HEK293 (cell line): Measurements from ENCODE around the gene CRYBB3.

ENCODE experiments used
- CTCF ChIA-PET: fragments of 350-600 bp; formaldehyde crosslinking; extraction: SDS; loops from one replicate; lab custom pipeline; 2021; ENCODE audit warnings: antibody characterized with exemption; lab: Yijun Ruan, JAX
- POLR2A ChIA-PET: fragments of 300-600 bp; formaldehyde crosslinking; extraction: SDS; loops from one replicate; lab custom pipeline; 2020; ENCODE audit warnings: antibody characterized with exemption, inconsistent platforms; lab: Yijun Ruan, JAX
- H3K27ac ChIP-seq: fragments of 200-500 bp; sonication (Bioruptor generic); 2 replicates; pipeline ENCODE4 v1.5.1; 2014; ENCODE audit warnings: low read depth, low read length, control low read depth, inconsistent platforms; ENCODE audit errors: extremely low read depth
- H3K36me3 ChIP-seq, 2 experiments: fragments of 200-500 bp in 1 of 2; sonication (Bioruptor generic) in 1 of 2; 1 replicate in 1 of 2; 2 replicates in 1 of 2; pipeline ENCODE4 v1.5.1; 2014 to 2017; ENCODE audit warnings: inconsistent platforms in 2 of 2, low read length in 2 of 2; ENCODE audit not compliant: control insufficient read depth in 2 of 2, insufficient read depth in 1 of 2
- H3K4me1 ChIP-seq: fragments of 200-500 bp; sonication (Bioruptor generic); 2 replicates; pipeline ENCODE4 v1.5.1; 2014; ENCODE audit warnings: mild to moderate bottlenecking, low read length, inconsistent platforms; ENCODE audit not compliant: control insufficient read depth, insufficient read depth
- H3K4me3 ChIP-seq: 2 replicates; pipeline ENCODE4 v1.5.1; 2011; ENCODE audit warnings: low read depth, mild to moderate bottlenecking, control low read depth, low read length, moderate library complexity
- H3K9me3 ChIP-seq: fragments of 200-500 bp; sonication (Bioruptor generic); 2 replicates; pipeline ENCODE4 v1.5.1; 2014; ENCODE audit warnings: low read depth, low read length, inconsistent platforms; ENCODE audit not compliant: control insufficient read depth, insufficient read depth
- CTCF ChIP-seq: fragments of 450-650 bp; formaldehyde crosslinking; IDR thresholded peaks from 2 replicates; pipeline ENCODE4 v1.5.1; 2016; ENCODE audit warnings: missing biosample characterization, missing genetic modification characterization
- HOXA7 ChIP-seq: sonication (generic); formaldehyde crosslinking; IDR thresholded peaks from 2 replicates; pipeline ENCODE4 v1.8.1; 2022; ENCODE audit warnings: missing genetic modification reagents, borderline replicate concordance
- SCRT2 ChIP-seq: fragments of 450-650 bp; formaldehyde crosslinking; IDR thresholded peaks from 2 replicates; pipeline ENCODE4 v1.5.1; 2016; ENCODE audit warnings: missing biosample characterization, missing genetic modification characterization
- ZBTB48 ChIP-seq: fragments of 450-650 bp; formaldehyde crosslinking; IDR thresholded peaks from 2 replicates; pipeline ENCODE4 v1.5.1; 2016; ENCODE audit warnings: missing biosample characterization, missing genetic modification characterization
- ZBTB7A ChIP-seq: fragments of 450-650 bp; formaldehyde crosslinking; IDR thresholded peaks from 2 replicates; pipeline ENCODE4 v1.5.1; 2016; ENCODE audit warnings: low read depth, missing biosample characterization, missing genetic modification characterization
- ZEB2 ChIP-seq: fragments of 450-650 bp; formaldehyde crosslinking; IDR thresholded peaks from 2 replicates; pipeline ENCODE4 v1.5.1; 2016; ENCODE audit warnings: missing biosample characterization, missing genetic modification characterization
- ZFHX2 ChIP-seq: fragments of 450-650 bp; formaldehyde crosslinking; conservative IDR thresholded peaks from 2 replicates; pipeline ENCODE4 v1.5.1; 2016; ENCODE audit warnings: missing biosample characterization, missing genetic modification characterization
- ZNF114 ChIP-seq: fragments of 450-650 bp; formaldehyde crosslinking; IDR thresholded peaks from 2 replicates; pipeline ENCODE4 v1.5.0; 2017; ENCODE audit warnings: missing biosample characterization, missing genetic modification characterization
- ZNF274 ChIP-seq, 2 experiments: fragments of 200-500 bp in 1 of 2; fragments of 450-650 bp in 1 of 2; sonication (Bioruptor generic) in 1 of 2; formaldehyde crosslinking in 1 of 2; IDR thresholded peaks; 2 replicates each; pipeline versions ENCODE4 v1.5.1 to v1.6.1; 2014 to 2016; ENCODE audit warnings: borderline replicate concordance in 1 of 2, inconsistent platforms in 1 of 2, low read length in 1 of 2, missing biosample characterization in 1 of 2, missing genetic modification characterization in 1 of 2
- ZNF350 ChIP-seq: fragments of 450-650 bp; formaldehyde crosslinking; IDR thresholded peaks from 2 replicates; pipeline ENCODE4 v1.5.0; 2017; ENCODE audit warnings: missing biosample characterization, mild to moderate bottlenecking, missing genetic modification characterization
- ZNF585B ChIP-seq: fragments of 450-650 bp; formaldehyde crosslinking; IDR thresholded peaks from 2 replicates; pipeline ENCODE4 v1.5.1; 2016; ENCODE audit warnings: missing biosample characterization, missing genetic modification characterization
- ZNF624 ChIP-seq: fragments of 450-650 bp; formaldehyde crosslinking; IDR thresholded peaks from 2 replicates; pipeline ENCODE4 v1.5.1; 2017; ENCODE audit warnings: missing biosample characterization, missing genetic modification characterization
- ZNF654 ChIP-seq: fragments of 450-650 bp; formaldehyde crosslinking; IDR thresholded peaks from 2 replicates; pipeline ENCODE4 v1.5.1; 2016; ENCODE audit warnings: low read depth, missing biosample characterization, missing genetic modification characterization
- ZNF658 ChIP-seq: fragments of 450-650 bp; formaldehyde crosslinking; IDR thresholded peaks from 2 replicates; pipeline ENCODE4; 2016; ENCODE audit warnings: missing biosample characterization, missing genetic modification characterization
- ZNF660 ChIP-seq: fragments of 450-650 bp; IDR thresholded peaks from 2 replicates; pipeline ENCODE4 v1.5.1; 2018; ENCODE audit warnings: missing biosample characterization, mild to moderate bottlenecking, missing genetic modification characterization
- ZNF677 ChIP-seq: fragments of 450-650 bp; IDR thresholded peaks from 2 replicates; pipeline ENCODE4 v1.5.0; 2018; ENCODE audit warnings: missing biosample characterization, mild to moderate bottlenecking, missing genetic modification characterization, moderate library complexity
- ZNF768 ChIP-seq: fragments of 450-650 bp; formaldehyde crosslinking; IDR thresholded peaks from 2 replicates; pipeline ENCODE4 v1.5.1; 2018; ENCODE audit warnings: missing biosample characterization, mild to moderate bottlenecking, missing genetic modification characterization
- TF ChIP-seq, protein P1 (sequence below): fragments of 450-650 bp; formaldehyde crosslinking; IDR thresholded peaks from 2 replicates; pipeline ENCODE4 v1.5.1; 2016; ENCODE audit warnings: missing biosample characterization, missing genetic modification characterization
- TF ChIP-seq, protein P2 (sequence below): fragments of 450-650 bp; formaldehyde crosslinking; IDR thresholded peaks from 2 replicates; pipeline ENCODE4 v1.5.1; 2016; ENCODE audit warnings: missing biosample characterization, missing genetic modification characterization, borderline replicate concordance

The CRYBB3 gene

DNA sequence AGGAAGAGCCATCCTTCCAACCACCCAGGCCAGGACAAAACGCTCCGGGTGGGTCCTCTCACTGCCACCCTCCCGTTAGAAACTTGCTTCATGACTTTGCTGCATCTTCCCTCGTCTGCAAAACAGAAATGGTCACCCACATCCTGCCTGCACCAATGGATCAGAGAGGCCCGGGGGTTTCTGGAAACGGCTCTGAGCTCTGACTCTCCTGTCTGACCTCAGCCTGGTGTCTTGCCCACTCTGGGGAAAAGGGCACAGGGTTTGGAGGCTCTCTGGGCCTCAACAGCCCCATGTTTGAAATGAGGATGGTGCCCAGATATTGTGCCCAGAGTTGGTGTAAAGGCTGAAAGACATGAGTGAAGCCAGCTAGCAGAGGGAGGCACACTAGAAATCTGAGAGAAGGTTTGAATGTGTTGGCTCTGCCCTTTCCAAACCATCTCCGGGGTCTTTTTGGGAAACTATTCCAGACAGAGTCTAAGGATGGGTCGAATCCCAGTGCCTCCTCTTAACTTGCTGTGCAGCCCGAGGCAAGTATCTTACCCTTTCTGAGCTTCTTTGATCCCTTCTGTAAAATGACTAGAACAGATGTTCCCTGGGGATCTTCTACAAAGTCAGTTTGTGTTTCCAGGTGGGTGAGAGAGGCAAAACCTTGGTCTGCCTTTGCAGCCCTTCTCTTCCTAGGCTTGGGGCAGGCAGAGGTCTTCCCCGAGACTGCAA is 2.1 kb downstream of the CRYBB3 start:
- Histone ChIP-seq H3K9me3 (no peaks in the 10 kb centered on the region), H3K4me3 (no peak overlapping the region), H3K27ac (no peak overlapping the region), H3K36me3 (no peaks in the 10 kb centered on the region), H3K4me1 (no peaks in the 10 kb centered on the region)
- ChIA-PET POLR2A (no interaction called here), CTCF (interaction anchor here (0.5 to 4.1 kb wide), 46 partner anchors 8 to 1137 kb away, joined by 3 to 36 read pairs (median 4); partner anchors contain the start of gene CRYBB2)
- TF ChIP-seq ZNF768 (tag by site-specific recombination): peak; percentile 81; the same call in 1 of the 2 replicates
- TF ChIP-seq ZNF677 (tag by site-specific recombination): no peak
- TF ChIP-seq ZNF585B (tag by site-specific recombination): no peak
- TF ChIP-seq SCRT2 (tag by site-specific recombination): peak; percentile 75; the same call in 1 of the 2 replicates
- TF ChIP-seq, protein P1, sequence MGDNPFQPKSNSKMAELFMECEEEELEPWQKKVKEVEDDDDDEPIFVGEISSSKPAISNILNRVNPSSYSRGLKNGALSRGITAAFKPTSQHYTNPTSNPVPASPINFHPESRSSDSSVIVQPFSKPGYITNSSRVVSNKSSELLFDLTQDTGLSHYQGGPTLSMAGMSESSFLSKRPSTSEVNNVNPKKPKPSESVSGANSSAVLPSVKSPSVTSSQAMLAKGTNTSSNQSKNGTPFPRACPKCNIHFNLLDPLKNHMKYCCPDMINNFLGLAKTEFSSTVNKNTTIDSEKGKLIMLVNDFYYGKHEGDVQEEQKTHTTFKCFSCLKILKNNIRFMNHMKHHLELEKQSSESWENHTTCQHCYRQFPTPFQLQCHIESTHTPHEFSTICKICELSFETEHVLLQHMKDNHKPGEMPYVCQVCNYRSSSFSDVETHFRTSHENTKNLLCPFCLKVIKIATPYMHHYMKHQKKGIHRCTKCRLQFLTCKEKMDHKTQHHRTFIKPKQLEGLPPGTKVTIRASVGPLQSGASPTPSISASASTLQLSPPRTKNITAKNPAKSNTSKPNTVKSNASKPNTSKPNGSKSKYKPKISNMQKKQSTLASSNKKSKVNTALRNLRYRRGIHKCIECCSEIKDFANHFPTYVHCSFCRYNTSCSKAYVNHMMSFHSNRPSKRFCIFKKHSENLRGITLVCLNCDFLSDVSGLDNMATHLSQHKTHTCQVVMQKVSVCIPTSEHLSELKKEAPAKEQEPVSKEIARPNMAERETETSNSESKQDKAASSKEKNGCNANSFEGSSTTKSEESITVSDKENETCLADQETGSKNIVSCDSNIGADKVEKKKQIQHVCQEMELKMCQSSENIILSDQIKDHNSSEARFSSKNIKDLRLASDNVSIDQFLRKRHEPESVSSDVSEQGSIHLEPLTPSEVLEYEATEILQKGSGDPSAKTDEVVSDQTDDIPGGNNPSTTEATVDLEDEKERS (tag by site-specific recombination): no peak
- TF ChIP-seq ZBTB7A (tag by site-specific recombination): no peak
- no peak for TF ChIP-seq ZNF114 (tag by site-specific recombination)
- no peak for TF ChIP-seq ZEB2
- TF ChIP-seq ZNF658 (tag by site-specific recombination): no peak
- no peak for TF ChIP-seq ZNF274 (IDR thresholded peaks at IDR 0.05; ENCODE audit: low read length)
- no peak for TF ChIP-seq ZNF274 (tag by site-specific recombination; IDR thresholded peaks at IDR 0.05; ENCODE audit: borderline replicate concordance)
- TF ChIP-seq ZNF350 (tag by site-specific recombination): no peak
- no peak for TF ChIP-seq ZFHX2 (tag by site-specific recombination)
- TF ChIP-seq HOXA7 (CRISPR knock-in tag): no peak

DNA sequence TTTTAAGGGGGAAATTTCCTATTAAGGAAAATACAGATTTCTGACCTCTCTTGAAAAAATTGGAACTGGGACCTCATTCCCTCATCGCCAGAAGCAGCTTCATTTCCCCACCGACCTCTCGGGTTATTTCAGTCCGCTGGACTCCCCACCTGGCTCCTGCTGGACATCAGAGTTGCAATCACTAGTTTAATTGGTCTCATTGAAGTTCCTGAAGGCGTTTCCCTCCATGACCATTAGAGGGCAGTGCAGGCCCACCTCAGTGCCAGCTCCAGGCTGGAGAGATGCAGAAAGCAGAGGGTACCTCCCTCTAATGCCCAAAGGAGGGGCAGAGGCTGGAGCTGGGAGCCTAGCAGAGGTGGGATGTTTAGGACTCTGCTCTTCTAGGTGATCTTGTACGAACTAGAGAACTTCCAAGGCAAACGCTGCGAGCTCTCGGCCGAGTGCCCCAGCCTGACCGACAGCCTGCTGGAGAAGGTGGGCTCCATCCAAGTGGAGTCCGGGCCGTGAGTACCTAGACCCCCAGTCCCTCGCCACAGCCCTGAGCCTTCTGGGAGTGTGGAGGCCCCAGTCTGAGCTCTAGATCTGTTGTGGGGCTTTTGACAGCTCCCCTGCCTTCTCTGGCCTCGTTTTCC is 2.7 kb downstream of the CRYBB3 start:
- H3K4me1 ChIP-seq: no peaks in the 10 kb centered on the region
- no peak for TF ChIP-seq ZBTB48
- peak; percentile 55; the same call in 1 of the 2 replicates for TF ChIP-seq ZNF660 (tag by site-specific recombination)
- TF ChIP-seq, protein P2, sequence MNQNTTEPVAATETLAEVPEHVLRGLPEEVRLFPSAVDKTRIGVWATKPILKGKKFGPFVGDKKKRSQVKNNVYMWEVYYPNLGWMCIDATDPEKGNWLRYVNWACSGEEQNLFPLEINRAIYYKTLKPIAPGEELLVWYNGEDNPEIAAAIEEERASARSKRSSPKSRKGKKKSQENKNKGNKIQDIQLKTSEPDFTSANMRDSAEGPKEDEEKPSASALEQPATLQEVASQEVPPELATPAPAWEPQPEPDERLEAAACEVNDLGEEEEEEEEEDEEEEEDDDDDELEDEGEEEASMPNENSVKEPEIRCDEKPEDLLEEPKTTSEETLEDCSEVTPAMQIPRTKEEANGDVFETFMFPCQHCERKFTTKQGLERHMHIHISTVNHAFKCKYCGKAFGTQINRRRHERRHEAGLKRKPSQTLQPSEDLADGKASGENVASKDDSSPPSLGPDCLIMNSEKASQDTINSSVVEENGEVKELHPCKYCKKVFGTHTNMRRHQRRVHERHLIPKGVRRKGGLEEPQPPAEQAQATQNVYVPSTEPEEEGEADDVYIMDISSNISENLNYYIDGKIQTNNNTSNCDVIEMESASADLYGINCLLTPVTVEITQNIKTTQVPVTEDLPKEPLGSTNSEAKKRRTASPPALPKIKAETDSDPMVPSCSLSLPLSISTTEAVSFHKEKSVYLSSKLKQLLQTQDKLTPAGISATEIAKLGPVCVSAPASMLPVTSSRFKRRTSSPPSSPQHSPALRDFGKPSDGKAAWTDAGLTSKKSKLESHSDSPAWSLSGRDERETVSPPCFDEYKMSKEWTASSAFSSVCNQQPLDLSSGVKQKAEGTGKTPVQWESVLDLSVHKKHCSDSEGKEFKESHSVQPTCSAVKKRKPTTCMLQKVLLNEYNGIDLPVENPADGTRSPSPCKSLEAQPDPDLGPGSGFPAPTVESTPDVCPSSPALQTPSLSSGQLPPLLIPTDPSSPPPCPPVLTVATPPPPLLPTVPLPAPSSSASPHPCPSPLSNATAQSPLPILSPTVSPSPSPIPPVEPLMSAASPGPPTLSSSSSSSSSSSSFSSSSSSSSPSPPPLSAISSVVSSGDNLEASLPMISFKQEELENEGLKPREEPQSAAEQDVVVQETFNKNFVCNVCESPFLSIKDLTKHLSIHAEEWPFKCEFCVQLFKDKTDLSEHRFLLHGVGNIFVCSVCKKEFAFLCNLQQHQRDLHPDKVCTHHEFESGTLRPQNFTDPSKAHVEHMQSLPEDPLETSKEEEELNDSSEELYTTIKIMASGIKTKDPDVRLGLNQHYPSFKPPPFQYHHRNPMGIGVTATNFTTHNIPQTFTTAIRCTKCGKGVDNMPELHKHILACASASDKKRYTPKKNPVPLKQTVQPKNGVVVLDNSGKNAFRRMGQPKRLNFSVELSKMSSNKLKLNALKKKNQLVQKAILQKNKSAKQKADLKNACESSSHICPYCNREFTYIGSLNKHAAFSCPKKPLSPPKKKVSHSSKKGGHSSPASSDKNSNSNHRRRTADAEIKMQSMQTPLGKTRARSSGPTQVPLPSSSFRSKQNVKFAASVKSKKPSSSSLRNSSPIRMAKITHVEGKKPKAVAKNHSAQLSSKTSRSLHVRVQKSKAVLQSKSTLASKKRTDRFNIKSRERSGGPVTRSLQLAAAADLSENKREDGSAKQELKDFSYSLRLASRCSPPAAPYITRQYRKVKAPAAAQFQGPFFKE (tag by site-specific recombination): no peak
- no peak for TF ChIP-seq ZNF624 (tag by site-specific recombination)
- TF ChIP-seq ZNF654 (tag by site-specific recombination): peak; percentile 85
- peak; percentile 64 for TF ChIP-seq CTCF
- POLR2A ChIA-PET: no interaction called here
- no peaks in the 10 kb centered on the region for H3K9me3 ChIP-seq
- no peak overlapping the region for H3K27ac ChIP-seq
- H3K36me3 ChIP-seq: no peaks in the 10 kb centered on the region
- CTCF ChIA-PET: interaction anchor here (0.6 to 4.1 kb wide), 44 partner anchors 9 to 1136 kb away, joined by 3 to 36 read pairs (median 4); partner anchors contain the start of gene CRYBB2
- H3K4me3 ChIP-seq: no peak overlapping the region
